Fibroblast of lung (primary cell): Measurements from ENCODE around the gene PXDN. TPM values are rescaled to one million over a fixed set of nuclear protein-coding genes. Genes with fewer than 3 reads are reported as not detected.

ENCODE experiments used
- DNase-seq, 2 donors: peaks; one replicate each; pipeline versions ENCODE4 v3.0.0 to v3.0.0-alpha.2; 2010; ENCODE audit warnings: low read depth in 2 of 2
- H2AFZ ChIP-seq: 2 replicates; pipeline ENCODE4 v1.5.1; 2012; ENCODE audit warnings: low read length, control low read depth, inconsistent platforms
- H3K27ac ChIP-seq: 2 replicates; pipeline ENCODE4 v1.5.1; 2011; ENCODE audit warnings: low read length, control low read depth; ENCODE audit not compliant: insufficient read depth
- H3K27me3 ChIP-seq: 2 replicates; pipeline ENCODE4 v1.5.1; 2011; ENCODE audit warnings: mild to moderate bottlenecking, low read length; ENCODE audit not compliant: control insufficient read depth, insufficient read depth
- H3K36me3 ChIP-seq: 2 replicates; pipeline ENCODE4 v1.5.1; 2011; ENCODE audit warnings: low read length; ENCODE audit not compliant: control insufficient read depth, insufficient read depth
- H3K4me1 ChIP-seq: 2 replicates; pipeline ENCODE4 v1.5.1; 2011; ENCODE audit warnings: low read length; ENCODE audit not compliant: control insufficient read depth, insufficient read depth; ENCODE audit errors: extremely low read depth
- H3K4me2 ChIP-seq: 2 replicates; pipeline ENCODE4 v1.5.1; 2011; ENCODE audit warnings: low read length, control low read depth; ENCODE audit not compliant: insufficient read depth; ENCODE audit errors: extremely low read depth
- H3K4me3 ChIP-seq, 4 experiments: fragments of 200-600 bp in 1 of 4; sonication (generic) in 1 of 4; replicated peaks in 1 of 4; 2 replicates each; pipeline ENCODE4 v1.5.1; 2011 to 2016; ENCODE audit warnings: low read length in 4 of 4, low read depth in 3 of 4, mild to moderate bottlenecking in 3 of 4, control low read depth in 2 of 4, inconsistent platforms in 1 of 4, mixed read lengths in 1 of 4; ENCODE audit not compliant: insufficient read depth in 1 of 4; ENCODE audit errors: control extremely low read depth in 1 of 4
- H3K79me2 ChIP-seq: 2 replicates; pipeline ENCODE4 v1.5.1; 2012; ENCODE audit warnings: mild to moderate bottlenecking, low read length, inconsistent platforms; ENCODE audit not compliant: control insufficient read depth, insufficient read depth
- H3K9ac ChIP-seq: 2 replicates; pipeline ENCODE4 v1.5.1; 2011; ENCODE audit warnings: mild to moderate bottlenecking, low read length, control low read depth; ENCODE audit not compliant: insufficient read depth
- H3K9me3 ChIP-seq: 2 replicates; pipeline ENCODE4 v1.5.1; 2012; ENCODE audit warnings: low read depth, low read length; ENCODE audit not compliant: control insufficient read depth, insufficient read depth
- H4K20me1 ChIP-seq: 2 replicates; pipeline ENCODE4 v1.5.1; 2011; ENCODE audit warnings: low read length; ENCODE audit not compliant: control insufficient read depth, insufficient read depth; ENCODE audit errors: extremely low read depth
- CTCF ChIP-seq, 2 donors: IDR thresholded peaks in 1 of 2; conservative IDR thresholded peaks in 1 of 2; 1 replicate in 1 of 2; 2 replicates in 1 of 2; pipeline ENCODE4 v1.5.1; 2011 to 2012; ENCODE audit warnings: low read length in 2 of 2, control low read depth in 1 of 2, inconsistent platforms in 1 of 2, low read depth in 1 of 2, mild to moderate bottlenecking in 1 of 2
- EZH2 ChIP-seq: IDR thresholded peaks from 2 replicates; pipeline ENCODE4 v1.5.1; 2012; ENCODE audit warnings: low read length, control low read depth, mild to moderate bottlenecking; ENCODE audit errors: missing control alignments
- polyA plus RNA-seq, 2 donors: library from polyadenylated mRNA; depleted of rRNA in 1 of 2; stranded (reverse) in 1 of 2; unstranded in 1 of 2; fragments of >200 nt; gene quantifications; 2 replicates each; pipeline ENCODE4 v1.2.1, GENCODE V29; 2011 to 2012; ENCODE audit warnings: missing spikeins in 1 of 2
- total RNA-seq: library from RNA; depleted of rRNA; stranded (reverse); fragments of >200 nt; gene quantifications from 2 replicates; pipeline ENCODE4 v1.2.1, GENCODE V29; 2014

The PXDN gene
- total and polyA plus RNA-seq, 2 donors (not counting 1 experiment from before 2014, with no cell fraction given): 153 to 298 TPM

GRCh38 chr2:1755436-1756191, 11.3 kb upstream of the PXDN start:
- H3K79me2 ChIP-seq: no peaks in the 10 kb centered on the region
- H4K20me1 ChIP-seq: no peaks in the 10 kb centered on the region
- no peaks in the 10 kb centered on the region for H3K36me3 ChIP-seq
- no peak overlapping the region for H3K9ac ChIP-seq
- no peaks in the 10 kb centered on the region for H3K27me3 ChIP-seq
- no peak overlapping the region for H3K4me3 ChIP-seq
- H2AFZ ChIP-seq: no peak overlapping the region
- no peak overlapping the region for H3K27ac ChIP-seq
- H3K9me3 ChIP-seq: no peaks in the 10 kb centered on the region
- H3K4me2 ChIP-seq: peak overlapping the region; percentile 1
- TF ChIP-seq CTCF (conservative IDR thresholded peaks at IDR 0.05 in 1 of 2, IDR thresholded peaks at IDR 0.05 in 1 of 2; ENCODE audit: low read depth in 1 of 2, low read length in 2 of 2) (no peak), EZH2 (no peak)
- H3K4me1 ChIP-seq: peaks cover 10% of the 10 kb centered on the region
- peak; percentile 95 to 97 for DNase-seq

DNA sequence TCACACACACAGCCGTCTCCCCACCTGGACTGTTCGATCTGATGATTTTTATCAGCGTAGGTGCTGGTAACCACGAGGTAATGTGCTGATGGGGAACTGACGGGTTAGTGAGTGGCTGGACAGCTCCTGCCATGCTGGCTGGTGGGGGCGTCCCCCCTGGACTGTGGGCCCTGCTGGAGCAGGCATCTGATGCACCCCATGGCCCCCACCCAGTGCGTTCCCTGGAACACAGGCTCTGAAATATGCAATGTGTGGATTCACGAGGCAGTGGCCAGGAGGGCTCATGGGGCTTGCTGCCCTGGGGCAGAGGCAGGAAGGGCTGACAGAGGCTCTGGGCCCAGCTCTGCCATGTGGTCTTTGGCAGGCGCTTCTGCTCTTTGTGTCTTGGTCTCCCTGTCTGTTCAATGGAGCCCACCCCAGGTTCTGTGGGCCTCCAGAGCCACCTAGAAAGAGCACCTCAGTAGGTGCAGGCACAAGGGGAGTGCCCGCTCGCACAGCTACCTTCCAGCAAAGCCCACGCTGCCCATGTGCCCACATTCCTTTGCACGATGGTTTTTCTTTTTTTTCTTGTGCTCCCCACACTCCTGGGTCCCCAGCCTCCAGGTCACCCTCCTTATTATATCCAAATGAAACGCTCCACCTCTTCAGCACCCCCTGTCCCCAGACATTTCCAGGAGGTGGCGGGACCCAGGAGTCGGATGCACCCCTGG, 10.3 kb upstream of the PXDN start:
- Histone ChIP-seq H3K4me3 (no peak overlapping the region), H3K27me3 (no peaks in the 10 kb centered on the region), H3K4me1 (peaks cover 10% of the 10 kb centered on the region), H2AFZ (no peak overlapping the region), H4K20me1 (no peaks in the 10 kb centered on the region), H3K36me3 (no peaks in the 10 kb centered on the region), H3K4me2 (no peak overlapping the region), H3K9ac (no peak overlapping the region), H3K79me2 (no peaks in the 10 kb centered on the region), H3K9me3 (no peaks in the 10 kb centered on the region), H3K27ac (no peak overlapping the region)
- TF ChIP-seq CTCF (conservative IDR thresholded peaks at IDR 0.05 in 1 of 2, IDR thresholded peaks at IDR 0.05 in 1 of 2; ENCODE audit: low read depth in 1 of 2, low read length in 2 of 2): no peak
- TF ChIP-seq EZH2: no peak
- no peak for DNase-seq

GRCh38 chr2:1754046-1754445, 9.7 kb upstream of the PXDN start:
- Histone ChIP-seq H3K27ac (no peak overlapping the region), H3K4me1 (peaks cover 10% of the 10 kb centered on the region), H4K20me1 (no peaks in the 10 kb centered on the region), H3K9me3 (no peaks in the 10 kb centered on the region), H3K9ac (no peak overlapping the region), H3K4me2 (no peak overlapping the region), H3K27me3 (no peaks in the 10 kb centered on the region), H2AFZ (no peak overlapping the region), H3K36me3 (no peaks in the 10 kb centered on the region), H3K4me3 (no peak overlapping the region), H3K79me2 (no peaks in the 10 kb centered on the region)
- no peak for DNase-seq
- TF ChIP-seq CTCF (conservative IDR thresholded peaks at IDR 0.05 in 1 of 2, IDR thresholded peaks at IDR 0.05 in 1 of 2; ENCODE audit: low read depth in 1 of 2, low read length in 2 of 2) (no peak), EZH2 (no peak)
